NK-92 treated with Interleukin-12 subunit alpha and Interleukin-12 subunit beta, amount 100 ng/mL, for 24 hours (cell line): Measurements from ENCODE around the gene UBXN6.
A peak's percentile ranks its signal among the peaks of the same experiment; 100 is the strongest.

Source experiments
- DNase-seq: peaks from one replicate; lab custom pipeline; 2025; lab: John Stamatoyannopoulos, UW

UBXN6 gene

GRCh38 chr19:4456843-4457653 lies 546 bp downstream of the UBXN6 start:
- DNase-seq, result peak; percentile 24

GRCh38 chr19:4456476-4456842 lies 1.1 kb downstream of the UBXN6 start:
- no peak for DNase-seq

GRCh38 chr19:4455719-4456475 lies 1.7 kb downstream of the UBXN6 start:
- no peak for DNase-seq

GRCh38 chr19:4454747-4455718 lies 2.6 kb downstream of the UBXN6 start:
- no peak for DNase-seq

GRCh38 chr19:4453232-4454179 lies 4.1 kb downstream of the UBXN6 start:
- DNase-seq, result no peak

GRCh38 chr19:4452230-4452990 lies 5.2 kb downstream of the UBXN6 start:
- DNase-seq, result no peak

- DNase-seq, result no peak
These were observed 8.0 kb downstream of the UBXN6 start for GRCh38 chr19:4449639-4450028.

GRCh38 chr19:4449022-4449638 lies 8.5 kb downstream of the UBXN6 start:
- DNase-seq, result no peak

GRCh38 chr19:4448147-4448985 lies 9.2 kb downstream of the UBXN6 start:
- DNase-seq, result no peak

- DNase-seq, result no peak
These were observed 10.1 kb downstream of the UBXN6 start for GRCh38 chr19:4447327-4448146.

GRCh38 chr19:4446704-4447200 lies 10.8 kb downstream of the UBXN6 start:
- DNase-seq, result no peak

GRCh38 chr19:4445963-4446703 lies 11.5 kb downstream of the UBXN6 start:
- no peak for DNase-seq

GRCh38 chr19:4444765-4445741 lies 12.5 kb downstream of the UBXN6 start:
- no peak for DNase-seq

GRCh38 chr19:4443966-4444764 lies 13.4 kb downstream of the UBXN6 start:
- no peak for DNase-seq

- no peak for DNase-seq
These were observed 14.4 kb downstream of the UBXN6 start for GRCh38 chr19:4443188-4443587.
